Astrocyte (in vitro differentiated cells and primary cell): ENCODE data around the gene DOCK2. TPM values are rescaled to one million over a fixed set of nuclear protein-coding genes. Genes with fewer than 3 reads are reported as not detected.

Experiments used
- DNase-seq: peaks from one replicate; pipeline ENCODE4 v3.0.0-alpha.2; 2010; ENCODE audit warnings: low read depth
- FAIRE-seq: peaks from 2 replicates; lab custom pipeline; 2011; peaks lifted over from hg19 to GRCh38; lab: Jason Lieb, UNC
- H2AFZ ChIP-seq: 2 replicates; pipeline ENCODE4 v1.6.0; 2012; ENCODE audit warnings: low read depth, low read length, inconsistent platforms
- H3K27ac ChIP-seq: 2 replicates; pipeline ENCODE4 v1.5.1; 2011; ENCODE audit warnings: low read depth, low read length, inconsistent platforms
- H3K27me3 ChIP-seq: 2 replicates; pipeline ENCODE4 v1.6.0; 2011; ENCODE audit warnings: low read length, inconsistent platforms; ENCODE audit not compliant: insufficient read depth
- H3K36me3 ChIP-seq: 2 replicates; pipeline ENCODE4 v1.5.1; 2011; ENCODE audit warnings: low read length, inconsistent platforms; ENCODE audit not compliant: insufficient read depth
- H3K4me1 ChIP-seq: 2 replicates; pipeline ENCODE4 v1.5.1; 2011; ENCODE audit warnings: low read length, inconsistent platforms; ENCODE audit not compliant: insufficient read depth
- H3K4me2 ChIP-seq: 2 replicates; pipeline ENCODE4 v1.6.0; 2012; ENCODE audit warnings: low read length, inconsistent platforms
- H3K4me3 ChIP-seq: 2 replicates; pipeline ENCODE4 v1.5.1; 2011; ENCODE audit warnings: low read depth, mild to moderate bottlenecking, low read length, inconsistent platforms; ENCODE audit not compliant: insufficient read depth
- H3K79me2 ChIP-seq: 2 replicates; pipeline ENCODE4 v1.6.0; 2012; ENCODE audit warnings: mild to moderate bottlenecking, low read length, inconsistent platforms; ENCODE audit not compliant: insufficient read depth
- H3K9ac ChIP-seq: 2 replicates; pipeline ENCODE4 v1.6.0; 2012; ENCODE audit warnings: mild to moderate bottlenecking, low read length, inconsistent platforms
- H3K9me3 ChIP-seq: 2 replicates; pipeline ENCODE4 v1.5.1; 2012; ENCODE audit warnings: low read depth, mild to moderate bottlenecking, low read length, inconsistent platforms; ENCODE audit not compliant: insufficient read depth
- H4K20me1 ChIP-seq: 2 replicates; pipeline ENCODE4 v1.6.0; 2012; ENCODE audit warnings: low read length, inconsistent platforms; ENCODE audit not compliant: insufficient read depth
- H3K27ac Mint-ChIP-seq: one replicate; pipeline ENCODE4 v1.8.0; 2021; ENCODE audit warnings: mild to moderate bottlenecking, mixed read lengths; ENCODE audit not compliant: unreplicated experiment
- H3K27me3 Mint-ChIP-seq: one replicate; pipeline ENCODE4 v1.8.0; 2021; ENCODE audit warnings: low read depth, mixed read lengths; ENCODE audit not compliant: unreplicated experiment
- H3K36me3 Mint-ChIP-seq: one replicate; pipeline ENCODE4 v1.8.0; 2021; ENCODE audit warnings: low read depth, mixed read lengths; ENCODE audit not compliant: unreplicated experiment
- H3K4me1 Mint-ChIP-seq: one replicate; pipeline ENCODE4 v1.8.0; 2021; ENCODE audit warnings: low read depth, mixed read lengths; ENCODE audit not compliant: unreplicated experiment
- H3K4me3 Mint-ChIP-seq: one replicate; pipeline ENCODE4 v1.8.0; 2021; ENCODE audit warnings: mild to moderate bottlenecking, moderate library complexity, mixed read lengths; ENCODE audit not compliant: unreplicated experiment
- H3K9me3 Mint-ChIP-seq: one replicate; pipeline ENCODE4 v1.8.0; 2021; ENCODE audit warnings: mild to moderate bottlenecking, mixed read lengths; ENCODE audit not compliant: unreplicated experiment
- CTCF ChIP-seq: IDR thresholded peaks from 2 replicates; pipeline ENCODE4 v1.5.1; 2011; ENCODE audit warnings: low read depth, mild to moderate bottlenecking, inconsistent platforms, low read length, moderate library complexity; ENCODE audit not compliant: insufficient read depth
- EZH2 ChIP-seq: IDR thresholded peaks from 2 replicates; pipeline ENCODE4 v1.6.1; 2012; ENCODE audit warnings: mild to moderate bottlenecking, low read length, inconsistent platforms; ENCODE audit not compliant: insufficient read depth
- total RNA-seq: library from RNA; stranded (reverse); gene quantifications from 2 replicates; pipeline ENCODE4 v1.2.1, GENCODE V29; 2021

Gene DOCK2
- total RNA-seq, 1 donor from 2014 or later = 0.66 TPM

DNA sequence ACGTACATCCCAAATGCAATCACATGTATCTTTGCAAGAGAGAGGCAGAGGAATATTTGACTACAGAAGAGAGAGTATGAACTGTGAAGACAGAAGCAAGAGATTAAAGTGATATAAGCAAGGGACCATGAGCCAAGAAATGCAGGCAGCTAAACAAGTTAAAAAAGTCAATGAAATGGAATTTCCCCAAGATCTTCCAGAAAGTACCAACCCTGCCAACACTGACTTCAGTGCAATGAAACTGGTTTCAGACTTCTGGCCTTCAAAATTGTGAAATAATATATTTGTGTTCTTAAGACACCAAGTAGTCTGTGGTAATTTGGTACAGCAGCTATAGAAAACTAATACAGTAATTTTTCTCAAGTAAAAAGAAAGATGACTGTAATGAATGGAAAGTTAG lies 489.6 kb downstream of the DOCK2 start:
- H3K9me3 Mint-ChIP-seq = no peaks in the 10 kb centered on the region
- Histone ChIP-seq H3K9me3 (no peaks in the 10 kb centered on the region), H3K9ac (no peak overlapping the region), H3K79me2 (no peaks in the 10 kb centered on the region), H2AFZ (no peak overlapping the region), H3K27me3 (no peaks in the 10 kb centered on the region), H3K4me2 (no peak overlapping the region), H3K4me1 (no peaks in the 10 kb centered on the region), H3K27ac (no peak overlapping the region), H3K36me3 (no peaks in the 10 kb centered on the region), H3K4me3 (no peak overlapping the region), H4K20me1 (no peaks in the 10 kb centered on the region)
- no peaks in the 10 kb centered on the region for H3K27me3 Mint-ChIP-seq
- no peak overlapping the region for H3K27ac Mint-ChIP-seq
- H3K36me3 Mint-ChIP-seq = no peaks in the 10 kb centered on the region
- no peak for DNase-seq
- no peak for TF ChIP-seq CTCF
- H3K4me1 Mint-ChIP-seq = peaks cover 2% of the 10 kb centered on the region
- no peak for FAIRE-seq
- no peak overlapping the region for H3K4me3 Mint-ChIP-seq

DNA sequence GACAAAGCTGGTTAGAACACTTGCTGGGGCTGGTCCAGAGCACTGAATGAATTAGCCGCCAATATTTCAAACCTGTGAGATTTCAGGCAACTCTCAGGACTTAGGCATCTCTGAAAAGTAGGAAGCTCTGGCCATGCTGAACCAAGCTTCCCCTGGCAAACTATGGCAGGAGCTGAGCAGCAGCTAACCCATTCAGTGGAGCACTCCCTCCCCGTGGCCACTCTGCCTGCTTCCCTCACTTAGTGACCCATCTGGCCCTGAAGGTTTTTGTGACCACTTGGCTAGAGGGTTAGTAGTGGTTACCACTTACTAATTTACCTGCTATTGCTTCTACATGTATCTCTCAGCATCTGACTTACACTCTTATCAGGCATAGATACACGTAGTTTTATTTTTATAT lies 494.2 kb downstream of the DOCK2 start:
- H3K79me2 ChIP-seq = no peaks in the 10 kb centered on the region
- H3K4me3 Mint-ChIP-seq = no peak overlapping the region
- H3K27ac ChIP-seq = no peak overlapping the region
- H3K4me3 ChIP-seq = no peak overlapping the region
- no peak overlapping the region for H2AFZ ChIP-seq
- FAIRE-seq = no peak
- no peaks in the 10 kb centered on the region for H3K9me3 ChIP-seq
- H3K27me3 Mint-ChIP-seq = peaks cover 2% of the 10 kb centered on the region
- peaks cover 7% of the 10 kb centered on the region for H3K4me1 ChIP-seq
- no peak overlapping the region for H3K4me2 ChIP-seq
- peaks cover 11% of the 10 kb centered on the region for H3K4me1 Mint-ChIP-seq
- H3K9me3 Mint-ChIP-seq = no peaks in the 10 kb centered on the region
- no peaks in the 10 kb centered on the region for H3K36me3 ChIP-seq
- TF ChIP-seq CTCF = no peak
- TF ChIP-seq EZH2 = no peak
- no peaks in the 10 kb centered on the region for H3K27me3 ChIP-seq
- H4K20me1 ChIP-seq = no peaks in the 10 kb centered on the region
- H3K36me3 Mint-ChIP-seq = peaks cover 2% of the 10 kb centered on the region
- DNase-seq = no peak
- H3K27ac Mint-ChIP-seq = no peak overlapping the region
- no peak overlapping the region for H3K9ac ChIP-seq

DNA sequence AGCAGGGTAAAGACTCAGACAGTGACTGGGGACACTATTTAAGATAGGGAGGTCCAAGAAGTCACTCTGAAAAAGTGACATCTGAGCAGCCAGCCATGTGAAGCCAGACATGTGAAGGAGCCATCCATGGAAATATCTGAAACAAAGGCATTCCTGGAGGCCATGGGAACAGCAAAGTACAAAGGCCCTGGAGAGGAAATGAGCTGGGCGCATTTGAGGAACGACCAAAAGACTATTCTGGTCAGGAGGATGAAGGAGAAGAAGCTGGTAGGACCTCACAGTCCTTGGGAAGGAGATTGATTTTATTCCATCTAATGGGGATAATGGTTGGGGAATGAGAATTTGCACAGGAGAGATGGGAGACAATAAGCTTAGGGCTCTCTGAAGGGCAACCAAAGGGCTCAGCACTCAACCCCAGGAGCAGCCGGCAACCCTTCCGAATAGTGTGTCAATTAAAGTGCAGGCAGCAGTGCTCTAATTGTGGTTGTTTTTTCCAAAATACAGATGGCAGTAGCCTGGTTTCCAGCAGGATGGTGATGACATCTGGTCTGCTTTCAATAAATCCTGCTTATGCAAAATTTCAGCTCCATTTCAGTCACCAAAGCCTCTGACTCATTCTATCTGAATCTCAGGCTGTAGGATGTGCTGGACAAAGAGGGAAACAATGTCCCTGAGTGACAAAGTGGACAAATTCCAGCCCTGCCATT lies 495.3 kb downstream of the DOCK2 start:
- H3K9me3 Mint-ChIP-seq = no peaks in the 10 kb centered on the region

More for the DNA sequence above, 495.3 kb downstream of the DOCK2 start:
- Histone ChIP-seq H3K27me3 (no peaks in the 10 kb centered on the region), H3K4me3 (no peak overlapping the region), H4K20me1 (no peaks in the 10 kb centered on the region), H3K9ac (no peak overlapping the region), H2AFZ (peak overlapping the region; percentile 49), H3K4me2 (peak overlapping the region; percentile 33), H3K27ac (no peak overlapping the region), H3K4me1 (peaks cover 7% of the 10 kb centered on the region), H3K9me3 (no peaks in the 10 kb centered on the region), H3K79me2 (no peaks in the 10 kb centered on the region), H3K36me3 (no peaks in the 10 kb centered on the region)
- Mint-ChIP-seq H3K4me1 (peaks cover 11% of the 10 kb centered on the region), H3K27me3 (peaks cover 2% of the 10 kb centered on the region), H3K36me3 (peaks cover 2% of the 10 kb centered on the region), H3K4me3 (no peak overlapping the region), H3K27ac (peak overlapping the region; percentile 37)
- FAIRE-seq = peak; percentile 66
- no peak for TF ChIP-seq EZH2
- no peak for TF ChIP-seq CTCF
- DNase-seq = peak; percentile 60
